ENCODE results near the gene TPPP.
"Not testable (repeated sequence)": the region's sequence is repeated elsewhere in the genome, so short reads cannot be mapped to it uniquely, and the experiment has no call there.

GRCh38 chr5:734145-734544 lies 41.0 kb upstream of the TPPP start:
- not testable (repeated sequence) for TF ChIP-seq PRPF4 (IDR thresholded peaks at IDR 0.05; ENCODE audit: low read depth, low read length, poor library complexity, severe bottlenecking); CTCF (CRISPR knock-in tag; IDR thresholded peaks at IDR 0.05); HNRNPL (IDR thresholded peaks at IDR 0.05; ENCODE audit: low read depth, low read length); ZNF891 (CRISPR knock-in tag; IDR thresholded peaks at IDR 0.05); TARDBP (CRISPR knock-in tag; IDR thresholded peaks at IDR 0.05); ZNF766 (CRISPR knock-in tag; IDR thresholded peaks at IDR 0.05; ENCODE audit: borderline replicate concordance); TFAP4 (IDR thresholded peaks at IDR 0.05; ENCODE audit: borderline replicate concordance, low read depth); ZSCAN29 (CRISPR knock-in tag; conservative IDR thresholded peaks at IDR 0.05); SATB2 (CRISPR knock-in tag; IDR thresholded peaks at IDR 0.05); ZNF775 (CRISPR knock-in tag; IDR thresholded peaks at IDR 0.05; ENCODE audit: borderline replicate concordance)
- TF ChIP-seq, protein P1, sequence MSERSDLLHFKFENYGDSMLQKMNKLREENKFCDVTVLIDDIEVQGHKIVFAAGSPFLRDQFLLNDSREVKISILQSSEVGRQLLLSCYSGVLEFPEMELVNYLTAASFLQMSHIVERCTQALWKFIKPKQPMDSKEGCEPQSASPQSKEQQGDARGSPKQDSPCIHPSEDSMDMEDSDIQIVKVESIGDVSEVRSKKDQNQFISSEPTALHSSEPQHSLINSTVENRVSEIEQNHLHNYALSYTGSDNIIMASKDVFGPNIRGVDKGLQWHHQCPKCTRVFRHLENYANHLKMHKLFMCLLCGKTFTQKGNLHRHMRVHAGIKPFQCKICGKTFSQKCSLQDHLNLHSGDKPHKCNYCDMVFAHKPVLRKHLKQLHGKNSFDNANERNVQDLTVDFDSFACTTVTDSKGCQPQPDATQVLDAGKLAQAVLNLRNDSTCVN (CRISPR knock-in tag; IDR thresholded peaks at IDR 0.05; ENCODE audit: borderline replicate concordance), result not testable (repeated sequence)
- TF ChIP-seq, protein P2, sequence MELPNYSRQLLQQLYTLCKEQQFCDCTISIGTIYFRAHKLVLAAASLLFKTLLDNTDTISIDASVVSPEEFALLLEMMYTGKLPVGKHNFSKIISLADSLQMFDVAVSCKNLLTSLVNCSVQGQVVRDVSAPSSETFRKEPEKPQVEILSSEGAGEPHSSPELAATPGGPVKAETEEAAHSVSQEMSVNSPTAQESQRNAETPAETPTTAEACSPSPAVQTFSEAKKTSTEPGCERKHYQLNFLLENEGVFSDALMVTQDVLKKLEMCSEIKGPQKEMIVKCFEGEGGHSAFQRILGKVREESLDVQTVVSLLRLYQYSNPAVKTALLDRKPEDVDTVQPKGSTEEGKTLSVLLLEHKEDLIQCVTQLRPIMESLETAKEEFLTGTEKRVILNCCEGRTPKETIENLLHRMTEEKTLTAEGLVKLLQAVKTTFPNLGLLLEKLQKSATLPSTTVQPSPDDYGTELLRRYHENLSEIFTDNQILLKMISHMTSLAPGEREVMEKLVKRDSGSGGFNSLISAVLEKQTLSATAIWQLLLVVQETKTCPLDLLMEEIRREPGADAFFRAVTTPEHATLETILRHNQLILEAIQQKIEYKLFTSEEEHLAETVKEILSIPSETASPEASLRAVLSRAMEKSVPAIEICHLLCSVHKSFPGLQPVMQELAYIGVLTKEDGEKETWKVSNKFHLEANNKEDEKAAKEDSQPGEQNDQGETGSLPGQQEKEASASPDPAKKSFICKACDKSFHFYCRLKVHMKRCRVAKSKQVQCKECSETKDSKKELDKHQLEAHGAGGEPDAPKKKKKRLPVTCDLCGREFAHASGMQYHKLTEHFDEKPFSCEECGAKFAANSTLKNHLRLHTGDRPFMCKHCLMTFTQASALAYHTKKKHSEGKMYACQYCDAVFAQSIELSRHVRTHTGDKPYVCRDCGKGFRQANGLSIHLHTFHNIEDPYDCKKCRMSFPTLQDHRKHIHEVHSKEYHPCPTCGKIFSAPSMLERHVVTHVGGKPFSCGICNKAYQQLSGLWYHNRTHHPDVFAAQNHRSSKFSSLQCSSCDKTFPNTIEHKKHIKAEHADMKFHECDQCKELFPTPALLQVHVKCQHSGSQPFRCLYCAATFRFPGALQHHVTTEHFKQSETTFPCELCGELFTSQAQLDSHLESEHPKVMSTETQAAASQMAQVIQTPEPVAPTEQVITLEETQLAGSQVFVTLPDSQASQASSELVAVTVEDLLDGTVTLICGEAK (IDR thresholded peaks at IDR 0.05), result not testable (repeated sequence)
- TF ChIP-seq, protein P2 (CRISPR knock-in tag; IDR thresholded peaks at IDR 0.05), result not testable (repeated sequence)
- TF ChIP-seq, protein P3, sequence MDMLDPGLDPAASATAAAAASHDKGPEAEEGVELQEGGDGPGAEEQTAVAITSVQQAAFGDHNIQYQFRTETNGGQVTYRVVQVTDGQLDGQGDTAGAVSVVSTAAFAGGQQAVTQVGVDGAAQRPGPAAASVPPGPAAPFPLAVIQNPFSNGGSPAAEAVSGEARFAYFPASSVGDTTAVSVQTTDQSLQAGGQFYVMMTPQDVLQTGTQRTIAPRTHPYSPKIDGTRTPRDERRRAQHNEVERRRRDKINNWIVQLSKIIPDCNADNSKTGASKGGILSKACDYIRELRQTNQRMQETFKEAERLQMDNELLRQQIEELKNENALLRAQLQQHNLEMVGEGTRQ (IDR thresholded peaks at IDR 0.05; ENCODE audit: low read depth, low read length), result not testable (repeated sequence)
- TF ChIP-seq, protein P3 (CRISPR knock-in tag; IDR thresholded peaks at IDR 0.05; ENCODE audit: borderline replicate concordance), result not testable (repeated sequence)

Data from HepG2 (cell line).